Loucy (cell line): ENCODE data around the gene CLPTM1.

Source experiments
- H2AFZ ChIP-seq: fragments of 200-600 bp; sonication (generic); 2 replicates; pipeline ENCODE4 v1.6.0; 2016; ENCODE audit warnings: antibody characterized with exemption, mild to moderate bottlenecking, low read length, moderate library complexity
- H3F3A ChIP-seq: fragments of 200-600 bp; 2 replicates; pipeline ENCODE4 v1.6.0; 2016; ENCODE audit warnings: antibody characterized with exemption, low read depth, mild to moderate bottlenecking
- H3K27me3 ChIP-seq: fragments of 200-600 bp; sonication (generic); 2 replicates; pipeline ENCODE4 v1.6.1; 2014; ENCODE audit warnings: low read length, mild to moderate bottlenecking; ENCODE audit not compliant: insufficient read depth, poor library complexity, severe bottlenecking
- H3K36me3 ChIP-seq: fragments of 200-600 bp; sonication (generic); 2 replicates; pipeline ENCODE4 v1.6.1; 2016; ENCODE audit warnings: low read length; ENCODE audit not compliant: insufficient read depth
- H3K4me1 ChIP-seq: fragments of 200-600 bp; sonication (generic); 2 replicates; pipeline ENCODE4 v1.5.1; 2014; ENCODE audit warnings: low read length, mild to moderate bottlenecking; ENCODE audit not compliant: insufficient read depth, poor library complexity, severe bottlenecking
- H3K4me2 ChIP-seq: fragments of 200-600 bp; sonication (generic); 2 replicates; pipeline ENCODE4 v1.6.0; 2014; ENCODE audit warnings: antibody characterized with exemption, low read length, low read depth, mild to moderate bottlenecking; ENCODE audit not compliant: poor library complexity, severe bottlenecking
- H3K4me3 ChIP-seq: fragments of 200-600 bp; sonication (generic); 2 replicates; pipeline ENCODE4 v1.5.1; 2014; ENCODE audit warnings: low read length, mild to moderate bottlenecking, mixed read lengths; ENCODE audit not compliant: poor library complexity, severe bottlenecking
- H3K79me2 ChIP-seq: fragments of 200-600 bp; sonication (generic); 2 replicates; pipeline ENCODE4 v1.6.1; 2014; ENCODE audit warnings: low read length; ENCODE audit not compliant: insufficient read depth
- H3K9ac ChIP-seq: fragments of 200-600 bp; sonication (generic); 2 replicates; pipeline ENCODE4 v1.6.0; 2014; ENCODE audit warnings: mild to moderate bottlenecking, low read depth, low read length, moderate library complexity; ENCODE audit not compliant: poor library complexity, severe bottlenecking
- H3K9me2 ChIP-seq: fragments of 200-600 bp; sonication (generic); replicated peaks from 2 replicates; pipeline ENCODE4 v1.6.1; 2016; ENCODE audit warnings: low read depth, low read length, mixed read lengths
- H3K9me3 ChIP-seq: fragments of 200-600 bp; sonication (generic); 2 replicates; pipeline ENCODE4 v1.6.1; 2014; ENCODE audit warnings: mild to moderate bottlenecking, antibody characterized with exemption, low read length, low read depth; ENCODE audit not compliant: insufficient read depth
- H4K20me1 ChIP-seq: fragments of 200-600 bp; sonication (generic); 2 replicates; pipeline ENCODE4 v1.6.0; 2014; ENCODE audit warnings: antibody characterized with exemption, low read length, mild to moderate bottlenecking; ENCODE audit not compliant: insufficient read depth, poor library complexity, severe bottlenecking
- CTCF ChIP-seq: fragments of 200-600 bp; sonication (generic); conservative IDR thresholded peaks from 2 replicates; pipeline ENCODE4 v1.5.1; 2014; ENCODE audit warnings: mild to moderate bottlenecking, antibody characterized with exemption, low read length
- EZH2phosphoT487 ChIP-seq: fragments of 200-600 bp; IDR thresholded peaks from 2 replicates; pipeline ENCODE4 v1.6.1; 2018; ENCODE audit warnings: antibody characterized with exemption, mild to moderate bottlenecking, moderate library complexity, borderline replicate concordance

The CLPTM1 gene

GRCh38 chr19:45011959-45012358 is 56.8 kb downstream of the CLPTM1 start:
- H3K79me2 ChIP-seq, result no peaks in the 10 kb centered on the region
- TF ChIP-seq EZH2phosphoT487 (no peak), CTCF (no peak)
- H3K4me1 ChIP-seq, result no peaks in the 10 kb centered on the region
- no peaks in the 10 kb centered on the region for H3K9me3 ChIP-seq
- no peaks in the 10 kb centered on the region for H3K9me2 ChIP-seq
- H3F3A ChIP-seq, result no peaks in the 10 kb centered on the region
- H3K27me3 ChIP-seq, result no peaks in the 10 kb centered on the region
- H3K36me3 ChIP-seq, result no peaks in the 10 kb centered on the region
- H3K4me2 ChIP-seq, result no peak overlapping the region
- no peak overlapping the region for H3K4me3 ChIP-seq
- no peak overlapping the region for H3K9ac ChIP-seq
- no peak overlapping the region for H2AFZ ChIP-seq
- no peaks in the 10 kb centered on the region for H4K20me1 ChIP-seq

DNA sequence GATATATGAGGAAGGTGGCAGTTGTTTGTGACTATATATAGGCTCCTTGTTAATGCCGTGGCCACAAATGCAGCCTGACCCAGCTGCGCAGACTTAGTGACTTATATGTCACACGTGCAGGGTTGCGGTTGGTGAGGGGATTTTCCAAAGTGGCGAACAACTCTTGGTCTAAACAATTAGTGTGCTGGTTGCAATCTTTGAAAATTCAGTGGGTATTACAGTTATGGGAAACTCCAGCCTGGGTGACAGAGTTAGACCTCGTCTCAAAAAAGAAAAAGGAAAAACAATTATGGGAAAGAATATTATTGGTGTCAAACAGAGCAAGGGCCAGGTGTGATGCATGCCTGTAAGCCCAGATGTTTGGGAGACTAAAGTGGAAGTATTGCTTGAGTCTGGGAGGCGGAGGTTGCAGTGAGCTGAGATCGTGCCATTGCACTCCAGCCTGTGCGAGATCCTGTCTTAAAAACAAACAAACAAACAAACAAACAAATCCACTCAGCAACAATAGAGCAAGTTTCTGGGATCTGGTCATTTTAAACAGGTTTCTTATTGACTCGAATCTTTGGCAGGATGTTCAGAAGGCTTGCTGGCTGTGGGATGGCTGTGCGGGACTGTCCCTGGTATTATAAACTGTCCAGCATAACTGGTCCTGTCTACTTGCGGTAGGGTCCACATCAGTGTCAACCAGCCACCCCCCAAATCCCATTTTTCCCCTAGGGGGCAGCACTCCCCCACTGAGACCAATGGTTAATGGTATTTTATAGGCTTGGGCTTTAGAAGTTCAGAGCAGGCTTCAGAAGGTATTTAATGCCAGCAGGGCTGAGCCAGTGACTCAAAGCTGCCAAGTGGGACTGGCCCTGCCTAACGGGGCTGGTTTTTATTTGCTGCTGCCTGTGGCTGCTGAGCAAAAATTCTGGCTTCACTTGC is 61.5 kb downstream of the CLPTM1 start:
- H3F3A ChIP-seq, result no peaks in the 10 kb centered on the region
- no peaks in the 10 kb centered on the region for H3K9me3 ChIP-seq
- H3K4me2 ChIP-seq, result no peak overlapping the region
- H3K9me2 ChIP-seq, result no peaks in the 10 kb centered on the region
- no peak overlapping the region for H3K4me3 ChIP-seq
- H2AFZ ChIP-seq, result no peak overlapping the region
- H3K4me1 ChIP-seq, result no peaks in the 10 kb centered on the region
- no peaks in the 10 kb centered on the region for H3K36me3 ChIP-seq
- H3K9ac ChIP-seq, result no peak overlapping the region
- no peaks in the 10 kb centered on the region for H4K20me1 ChIP-seq
- no peaks in the 10 kb centered on the region for H3K27me3 ChIP-seq
- TF ChIP-seq CTCF (peak; percentile 82), EZH2phosphoT487 (no peak)
- H3K79me2 ChIP-seq, result no peaks in the 10 kb centered on the region

DNA sequence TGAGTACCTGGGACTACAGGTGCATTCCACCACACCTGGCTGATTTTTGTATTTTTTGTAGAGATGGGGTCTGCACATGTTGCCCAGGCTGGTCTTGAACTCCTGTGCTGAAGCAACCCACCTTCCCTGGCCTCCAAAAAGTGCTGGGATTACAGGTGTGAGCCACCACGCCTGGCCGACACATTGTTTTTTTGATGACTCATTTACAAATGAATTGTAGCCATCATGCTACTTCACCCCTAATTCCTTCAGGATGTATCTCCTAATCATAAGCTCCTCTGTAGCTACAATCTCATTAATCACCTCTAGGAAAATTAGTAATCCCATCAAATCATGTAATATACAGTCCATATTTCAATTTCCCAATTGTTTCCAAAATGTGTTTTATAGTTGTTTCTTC is 64.0 kb downstream of the CLPTM1 start:
- no peak for TF ChIP-seq CTCF
- no peak for TF ChIP-seq EZH2phosphoT487
- Histone ChIP-seq H3K9ac (no peak overlapping the region), H4K20me1 (no peaks in the 10 kb centered on the region), H3K36me3 (no peaks in the 10 kb centered on the region), H3K4me1 (no peaks in the 10 kb centered on the region), H3K27me3 (no peaks in the 10 kb centered on the region), H2AFZ (no peak overlapping the region), H3K4me2 (no peak overlapping the region), H3K4me3 (no peak overlapping the region), H3K79me2 (no peaks in the 10 kb centered on the region), H3K9me3 (no peaks in the 10 kb centered on the region), H3K9me2 (no peaks in the 10 kb centered on the region), H3F3A (no peaks in the 10 kb centered on the region)
